ENCODE measurements around the gene PON2. TPM values are rescaled to one million over a fixed set of nuclear protein-coding genes. Genes with fewer than 3 reads are reported as not detected.
"Not testable (repeated sequence)": the region's sequence is repeated elsewhere in the genome, so short reads cannot be mapped to it uniquely, and the experiment has no call there.

The PON2 gene
- total and polyA plus RNA-seq, 2 donors (not counting 1 experiment from before 2014, with no cell fraction given) = 72.8 to 140 TPM

- Histone ChIP-seq H3K9me3 (ENCODE audit: control insufficient read depth, insufficient read depth, low read depth, low read length) (no peaks in the 10 kb centered on the region), H3K27me3 (ENCODE audit: control insufficient read depth, insufficient read depth, low read length) (no peaks in the 10 kb centered on the region), H3K4me1 (ENCODE audit: control insufficient read depth, extremely low read depth, insufficient read depth, low read length) (no peaks in the 10 kb centered on the region), H3K9ac (ENCODE audit: insufficient read depth, low read length) (no peak overlapping the region), H3K27ac (ENCODE audit: insufficient read depth, low read length) (no peak overlapping the region), H4K20me1 (ENCODE audit: control insufficient read depth, extremely low read depth, insufficient read depth, low read length) (no peaks in the 10 kb centered on the region), H3K4me2 (ENCODE audit: extremely low read depth, insufficient read depth, low read length) (no peak overlapping the region), H3K36me3 (ENCODE audit: control insufficient read depth, insufficient read depth, low read length) (no peaks in the 10 kb centered on the region), H3K4me3 (replicated peaks in 1 of 4; ENCODE audit: control extremely low read depth in 1 of 4, insufficient read depth in 1 of 4, low read depth in 3 of 4, low read length in 4 of 4) (no peak overlapping the region), H3K79me2 (ENCODE audit: control insufficient read depth, insufficient read depth, low read length) (no peaks in the 10 kb centered on the region), H2AFZ (ENCODE audit: low read length) (no peak overlapping the region)
- no peak for TF ChIP-seq CTCF (conservative IDR thresholded peaks at IDR 0.05 in 1 of 2, IDR thresholded peaks at IDR 0.05 in 1 of 2; ENCODE audit: low read depth in 1 of 2, low read length in 2 of 2)
- no peak for TF ChIP-seq EZH2 (IDR thresholded peaks at IDR 0.05; ENCODE audit: low read length, missing control alignments)
- DNase-seq (ENCODE audit: low read depth in 2 of 2) = no peak
These were observed 35.0 kb upstream of the PON2 start for GRCh38 chr7:95469848-95470247.

GRCh38 chr7:95469187-95469586 is 34.4 kb upstream of the PON2 start:
- Histone ChIP-seq H3K4me3 (replicated peaks in 1 of 4; ENCODE audit: control extremely low read depth in 1 of 4, insufficient read depth in 1 of 4, low read depth in 3 of 4, low read length in 4 of 4) (no peak overlapping the region), H3K9ac (ENCODE audit: insufficient read depth, low read length) (no peak overlapping the region), H3K36me3 (ENCODE audit: control insufficient read depth, insufficient read depth, low read length) (no peaks in the 10 kb centered on the region), H3K9me3 (ENCODE audit: control insufficient read depth, insufficient read depth, low read depth, low read length) (no peaks in the 10 kb centered on the region), H3K27me3 (ENCODE audit: control insufficient read depth, insufficient read depth, low read length) (no peaks in the 10 kb centered on the region), H3K27ac (ENCODE audit: insufficient read depth, low read length) (no peak overlapping the region), H2AFZ (ENCODE audit: low read length) (no peak overlapping the region), H4K20me1 (ENCODE audit: control insufficient read depth, extremely low read depth, insufficient read depth, low read length) (no peaks in the 10 kb centered on the region), H3K4me1 (ENCODE audit: control insufficient read depth, extremely low read depth, insufficient read depth, low read length) (no peaks in the 10 kb centered on the region), H3K4me2 (ENCODE audit: extremely low read depth, insufficient read depth, low read length) (no peak overlapping the region), H3K79me2 (ENCODE audit: control insufficient read depth, insufficient read depth, low read length) (no peaks in the 10 kb centered on the region)
- no peak for DNase-seq (ENCODE audit: low read depth in 2 of 2)
- no peak for TF ChIP-seq CTCF (conservative IDR thresholded peaks at IDR 0.05 in 1 of 2, IDR thresholded peaks at IDR 0.05 in 1 of 2; ENCODE audit: low read depth in 1 of 2, low read length in 2 of 2)
- TF ChIP-seq EZH2 (IDR thresholded peaks at IDR 0.05; ENCODE audit: low read length, missing control alignments) = no peak

GRCh38 chr7:95467912-95468607 is 33.2 kb upstream of the PON2 start:
- H3K9me3 ChIP-seq (ENCODE audit: control insufficient read depth, insufficient read depth, low read depth, low read length) = no peaks in the 10 kb centered on the region
- no peak overlapping the region for H2AFZ ChIP-seq (ENCODE audit: low read length)
- H3K27me3 ChIP-seq (ENCODE audit: control insufficient read depth, insufficient read depth, low read length) = no peaks in the 10 kb centered on the region
- no peak overlapping the region for H3K4me2 ChIP-seq (ENCODE audit: extremely low read depth, insufficient read depth, low read length)
- no peak overlapping the region for H3K4me3 ChIP-seq (replicated peaks in 1 of 4; ENCODE audit: control extremely low read depth in 1 of 4, insufficient read depth in 1 of 4, low read depth in 3 of 4, low read length in 4 of 4)
- no peak overlapping the region for H3K27ac ChIP-seq (ENCODE audit: insufficient read depth, low read length)
- DNase-seq (ENCODE audit: low read depth in 2 of 2) = no peak
- H4K20me1 ChIP-seq (ENCODE audit: control insufficient read depth, extremely low read depth, insufficient read depth, low read length) = no peaks in the 10 kb centered on the region
- H3K9ac ChIP-seq (ENCODE audit: insufficient read depth, low read length) = no peak overlapping the region
- TF ChIP-seq EZH2 (IDR thresholded peaks at IDR 0.05; ENCODE audit: low read length, missing control alignments) (no peak), CTCF (conservative IDR thresholded peaks at IDR 0.05 in 1 of 2, IDR thresholded peaks at IDR 0.05 in 1 of 2; ENCODE audit: low read depth in 1 of 2, low read length in 2 of 2) (no peak)
- H3K4me1 ChIP-seq (ENCODE audit: control insufficient read depth, extremely low read depth, insufficient read depth, low read length) = no peaks in the 10 kb centered on the region
- H3K79me2 ChIP-seq (ENCODE audit: control insufficient read depth, insufficient read depth, low read length) = no peaks in the 10 kb centered on the region
- no peaks in the 10 kb centered on the region for H3K36me3 ChIP-seq (ENCODE audit: control insufficient read depth, insufficient read depth, low read length)

GRCh38 chr7:95460653-95461052 is 25.8 kb upstream of the PON2 start:
- H3K4me2 ChIP-seq (ENCODE audit: extremely low read depth, insufficient read depth, low read length); H2AFZ ChIP-seq (ENCODE audit: low read length); H3K27ac ChIP-seq (ENCODE audit: insufficient read depth, low read length); DNase-seq (ENCODE audit: low read depth in 2 of 2); H4K20me1 ChIP-seq (ENCODE audit: control insufficient read depth, extremely low read depth, insufficient read depth, low read length); H3K79me2 ChIP-seq (ENCODE audit: control insufficient read depth, insufficient read depth, low read length); H3K27me3 ChIP-seq (ENCODE audit: control insufficient read depth, insufficient read depth, low read length); H3K36me3 ChIP-seq (ENCODE audit: control insufficient read depth, insufficient read depth, low read length); H3K4me3 ChIP-seq (replicated peaks in 1 of 4; ENCODE audit: control extremely low read depth in 1 of 4, insufficient read depth in 1 of 4, low read depth in 3 of 4, low read length in 4 of 4); H3K4me1 ChIP-seq (ENCODE audit: control insufficient read depth, extremely low read depth, insufficient read depth, low read length); H3K9ac ChIP-seq (ENCODE audit: insufficient read depth, low read length); H3K9me3 ChIP-seq (ENCODE audit: control insufficient read depth, insufficient read depth, low read depth, low read length): not testable (repeated sequence)
